Stromal cell of bone marrow (primary cell): Measurements from ENCODE around the gene KRT34.

Experiments used
- DNase-seq: peaks from one replicate; pipeline ENCODE4 v3.0.0-alpha.2; 2012; ENCODE audit warnings: low read depth

Gene KRT34

DNA sequence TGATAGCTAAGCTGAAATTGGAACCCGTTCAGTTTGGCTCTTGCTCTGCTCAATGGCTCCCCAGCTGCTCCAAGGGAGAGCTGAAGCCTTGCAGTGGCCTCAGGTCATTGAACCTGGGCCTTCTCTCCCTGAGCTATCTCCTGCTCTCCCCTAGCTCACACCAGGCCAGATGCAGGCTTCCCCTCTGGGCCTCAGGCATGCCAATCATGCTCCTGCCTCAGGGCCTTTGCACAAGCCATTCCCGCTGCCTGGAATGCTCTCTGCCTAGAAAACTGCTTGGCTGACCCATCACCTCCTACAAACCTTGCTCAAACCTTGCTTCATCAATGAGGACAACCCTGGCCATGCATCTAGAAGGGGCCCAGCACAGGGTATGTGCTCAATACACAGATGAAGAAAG, 49.9 kb downstream of the KRT34 start:
- no peak for DNase-seq

DNA sequence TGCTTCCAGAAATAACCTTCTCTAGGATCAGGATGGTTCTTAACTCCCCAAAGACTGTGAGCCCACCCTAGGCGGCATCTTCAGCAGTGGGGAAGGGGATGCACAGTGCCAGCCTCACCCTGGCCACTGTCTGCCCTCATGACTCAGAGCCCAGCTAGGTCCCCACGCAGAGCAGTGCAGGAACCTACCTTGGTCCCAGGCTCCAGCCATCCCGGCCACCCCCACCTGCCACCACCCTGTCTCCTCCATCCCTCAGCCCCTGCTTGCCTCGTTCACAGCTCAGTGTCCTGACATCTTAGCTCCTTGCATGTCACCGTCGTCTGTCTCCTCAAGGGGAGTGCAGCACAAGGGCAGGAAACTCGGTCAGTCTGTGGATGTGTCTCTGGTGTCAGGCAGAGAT, 50.5 kb downstream of the KRT34 start:
- no peak for DNase-seq

DNA sequence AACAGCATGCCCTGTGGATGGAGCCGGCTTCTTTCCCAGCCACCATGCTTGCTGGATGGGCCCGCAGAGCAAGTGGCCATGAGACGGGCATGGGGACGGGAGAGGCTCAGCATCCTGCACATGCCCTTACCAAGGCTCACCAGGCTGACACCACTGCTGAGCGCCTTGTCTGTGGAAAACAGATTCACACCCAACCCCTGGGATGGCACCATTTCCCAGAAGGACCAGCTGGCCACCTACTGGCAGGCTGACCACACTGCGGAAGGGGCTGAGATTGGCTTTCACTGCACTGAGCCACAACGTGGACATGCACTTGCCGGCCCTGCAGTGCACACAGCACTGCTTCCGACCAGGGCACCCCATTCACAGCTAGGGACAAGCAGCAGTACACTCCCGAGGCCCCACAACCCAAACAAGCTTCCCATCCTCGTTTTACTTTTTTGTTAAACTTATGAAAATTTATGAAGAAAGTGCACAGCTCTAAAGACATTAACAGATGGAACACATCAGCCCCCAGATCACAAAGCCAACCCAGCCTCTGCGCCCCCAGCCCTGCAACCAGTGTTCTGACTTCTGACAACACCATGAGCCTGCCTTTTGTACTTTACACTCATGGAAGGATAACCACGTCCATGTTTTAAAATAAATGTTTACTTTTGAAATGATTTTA, 52.7 kb downstream of the KRT34 start:
- peak; percentile 35 for DNase-seq

DNA sequence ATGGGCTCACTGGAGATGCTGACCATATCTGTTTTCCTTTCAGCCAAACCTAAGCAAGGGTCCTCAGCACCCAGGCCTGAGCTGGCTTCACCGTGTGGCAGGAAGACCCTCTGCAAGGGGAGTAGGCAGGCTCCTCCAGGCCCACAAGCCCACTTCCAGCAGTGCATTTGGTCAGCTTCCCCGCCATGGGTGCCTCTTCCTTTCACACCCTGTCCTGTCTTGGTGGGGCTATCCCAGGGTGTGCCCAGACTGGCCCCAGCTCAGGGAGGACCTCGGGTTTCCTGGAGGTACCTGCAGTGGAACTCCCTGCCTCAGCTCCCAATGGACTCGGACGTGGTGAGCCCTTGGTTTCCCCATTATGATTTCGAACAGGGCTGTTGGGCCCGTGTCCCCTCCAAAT, 53.9 kb downstream of the KRT34 start:
- DNase-seq = no peak
